K562 (cell line): ENCODE results near the gene SRRM5.

ENCODE experiments used
- POLR2AphosphoS5 ChIP-seq: IDR thresholded peaks from 2 replicates; pipeline ENCODE4 v1.6.1; 2011; ENCODE audit warnings: mild to moderate bottlenecking, low read depth, low read length, moderate library complexity; ENCODE audit not compliant: control insufficient read depth, insufficient read depth
- RFX5 ChIP-seq: IDR thresholded peaks from 2 replicates; pipeline ENCODE4 v1.6.1; 2011; ENCODE audit warnings: low read depth, mild to moderate bottlenecking, improper control_type of control experiment, low read length
- SRSF1 ChIP-seq: fragments of 200-400 bp; formaldehyde crosslinking; IDR thresholded peaks from 2 replicates; pipeline ENCODE4 v1.6.1; 2017; ENCODE audit warnings: mild to moderate bottlenecking, low read depth, low read length, moderate library complexity
- ZNF175 ChIP-seq: fragments of 200-800 bp; sonication (Bioruptor generic); IDR thresholded peaks from 2 replicates; pipeline ENCODE4 v1.6.1; 2016; ENCODE audit warnings: low read depth, mild to moderate bottlenecking, missing genetic modification characterization, missing compliant biosample characterization

GRCh38 chr19:43607238-43608205, 4.4 kb upstream of the SRRM5 start:
- TF ChIP-seq RFX5 (no peak), SRSF1 (no peak), ZNF175 (CRISPR knock-in tag) (no peak), POLR2AphosphoS5 (no peak)
